ENCODE measurements around the gene ZNF462.
"Not testable (repeated sequence)": the region's sequence is repeated elsewhere in the genome, so short reads cannot be mapped to it uniquely, and the experiment has no call there.

The ZNF462 gene

DNA sequence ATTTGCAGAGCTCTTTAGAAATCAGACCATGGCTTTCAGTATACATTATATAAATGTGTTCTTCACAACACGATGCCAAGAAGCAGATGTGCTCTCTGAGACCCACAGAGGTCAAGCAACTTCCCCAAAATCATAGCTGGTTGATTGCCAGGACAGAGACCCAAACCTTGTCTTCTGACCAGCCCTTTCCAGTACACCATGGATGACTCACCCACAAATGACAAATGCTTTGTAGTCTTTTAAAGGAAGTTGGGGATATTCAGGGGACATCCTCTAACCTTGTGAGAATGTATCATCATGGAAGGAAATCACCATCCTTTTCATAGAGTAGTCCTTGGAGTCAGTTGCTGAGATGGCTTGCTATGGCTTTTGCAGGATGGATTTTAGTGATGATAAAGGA is 30.1 kb downstream of the ZNF462 start:
- DNase-seq (ENCODE audit: low read depth): peak; percentile 22
- no peak overlapping the region for H3K4me3 ChIP-seq (ENCODE audit: low read depth, low read length)
- no peak for TF ChIP-seq POLR2A (IDR thresholded peaks at IDR 0.05; ENCODE audit: extremely low read depth, insufficient read length)

GRCh38 chr9:106896695-106897094 is 33.7 kb downstream of the ZNF462 start:
- no peak overlapping the region for H3K4me3 ChIP-seq (ENCODE audit: low read depth, low read length)
- no peak for DNase-seq (ENCODE audit: low read depth)
- TF ChIP-seq POLR2A (IDR thresholded peaks at IDR 0.05; ENCODE audit: extremely low read depth, insufficient read length) (no peak), MYC (IDR thresholded peaks at IDR 0.05; ENCODE audit: low read depth, low read length) (no peak), MAX (IDR thresholded peaks at IDR 0.05; ENCODE audit: low read depth, low read length) (no peak), CTCF (IDR thresholded peaks at IDR 0.05; ENCODE audit: low read depth, low read length) (no peak)

GRCh38 chr9:106897236-106897635 is 34.3 kb downstream of the ZNF462 start:
- TF ChIP-seq MYC (IDR thresholded peaks at IDR 0.05; ENCODE audit: low read depth, low read length): no peak
- TF ChIP-seq MAX (IDR thresholded peaks at IDR 0.05; ENCODE audit: low read depth, low read length): no peak
- no peak for TF ChIP-seq CTCF (IDR thresholded peaks at IDR 0.05; ENCODE audit: low read depth, low read length)
- TF ChIP-seq POLR2A (IDR thresholded peaks at IDR 0.05; ENCODE audit: extremely low read depth, insufficient read length): no peak
- DNase-seq (ENCODE audit: low read depth): no peak
- H3K4me3 ChIP-seq (ENCODE audit: low read depth, low read length): no peak overlapping the region

GRCh38 chr9:106897751-106898150 is 34.8 kb downstream of the ZNF462 start:
- no peak overlapping the region for H3K4me3 ChIP-seq (ENCODE audit: low read depth, low read length)
- no peak for DNase-seq (ENCODE audit: low read depth)
- TF ChIP-seq CTCF (IDR thresholded peaks at IDR 0.05; ENCODE audit: low read depth, low read length) (no peak), POLR2A (IDR thresholded peaks at IDR 0.05; ENCODE audit: extremely low read depth, insufficient read length) (no peak), MAX (IDR thresholded peaks at IDR 0.05; ENCODE audit: low read depth, low read length) (no peak), MYC (IDR thresholded peaks at IDR 0.05; ENCODE audit: low read depth, low read length) (no peak)

DNA sequence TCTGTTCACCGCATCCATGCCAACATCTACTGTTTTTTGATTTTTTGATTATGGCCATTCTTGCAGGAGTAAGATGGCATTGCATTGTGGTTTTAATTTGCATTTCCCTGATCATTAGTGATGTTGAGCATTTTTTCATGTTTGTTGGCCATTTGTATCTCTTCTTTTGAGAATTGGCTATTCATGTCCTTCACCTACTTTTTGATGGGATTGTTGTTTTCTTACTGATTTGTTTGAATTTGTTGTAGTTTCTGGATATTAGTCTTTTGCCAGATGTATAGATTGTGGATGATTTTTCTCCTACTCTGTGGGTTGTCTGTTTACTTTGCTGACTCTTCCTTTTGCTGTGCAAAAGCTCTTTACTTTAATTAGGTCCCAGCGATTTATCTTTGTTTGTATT is 37.6 kb downstream of the ZNF462 start:
- DNase-seq (ENCODE audit: low read depth); H3K4me3 ChIP-seq (ENCODE audit: low read depth, low read length): not testable (repeated sequence)

DNA sequence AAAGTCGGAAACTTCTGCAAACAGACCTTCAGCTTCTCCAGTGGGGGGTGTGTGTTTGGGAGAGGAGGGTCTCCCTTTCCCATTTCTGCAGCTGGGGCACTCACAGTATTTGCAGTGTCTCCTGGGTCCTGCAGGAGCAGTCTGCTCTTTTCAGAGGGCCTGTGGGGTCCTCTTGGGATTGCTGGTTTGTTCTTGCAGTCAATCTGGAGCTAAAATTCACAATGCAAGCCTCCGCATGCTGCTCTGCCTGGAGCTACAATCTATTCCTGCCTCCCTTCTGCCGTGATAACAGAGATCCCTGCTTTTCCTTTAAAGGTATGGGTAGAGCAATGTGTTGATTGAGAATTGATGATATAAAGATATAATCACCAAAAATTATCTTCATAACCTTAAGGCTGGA is 43.2 kb downstream of the ZNF462 start:
- no peak for DNase-seq (ENCODE audit: low read depth)
- TF ChIP-seq CTCF (IDR thresholded peaks at IDR 0.05; ENCODE audit: low read depth, low read length): no peak
- no peak for TF ChIP-seq MYC (IDR thresholded peaks at IDR 0.05; ENCODE audit: low read depth, low read length)
- H3K4me3 ChIP-seq (ENCODE audit: low read depth, low read length): no peak overlapping the region

GRCh38 chr9:106911951-106912350 is 49.0 kb downstream of the ZNF462 start:
- TF ChIP-seq MAX (IDR thresholded peaks at IDR 0.05; ENCODE audit: low read depth, low read length) (no peak), MYC (IDR thresholded peaks at IDR 0.05; ENCODE audit: low read depth, low read length) (no peak), POLR2A (IDR thresholded peaks at IDR 0.05; ENCODE audit: extremely low read depth, insufficient read length) (no peak), CTCF (IDR thresholded peaks at IDR 0.05; ENCODE audit: low read depth, low read length) (no peak)
- no peak overlapping the region for H3K4me3 ChIP-seq (ENCODE audit: low read depth, low read length)
- no peak for DNase-seq (ENCODE audit: low read depth)

Measured in NB4 (cell line).